H9 (cell line): Measurements from ENCODE around the gene ENOX1. TPM values are rescaled to one million over a fixed set of nuclear protein-coding genes. Genes with fewer than 3 reads are reported as not detected.

Experiments used
- DNase-seq: peaks from one replicate; pipeline ENCODE4 v3.0.0-alpha.2; 2017
- H2AFZ ChIP-seq: one replicate; pipeline ENCODE4 v1.6.1; 2013; ENCODE audit warnings: mild to moderate bottlenecking, low read length, control low read depth, moderate library complexity
- H2AK5ac ChIP-seq: 2 replicates; pipeline ENCODE4 v1.6.1; 2013; ENCODE audit warnings: low read length, control low read depth, mixed read lengths; ENCODE audit not compliant: insufficient read length
- H2BK120ac ChIP-seq: one replicate; pipeline ENCODE4 v1.6.1; 2013; ENCODE audit warnings: low read depth, mild to moderate bottlenecking, low read length, control low read depth, inconsistent platforms; ENCODE audit not compliant: poor library complexity, severe bottlenecking
- H2BK12ac ChIP-seq: 2 replicates; pipeline ENCODE4 v1.6.1; 2013; ENCODE audit warnings: low read length, control low read depth, mixed read lengths, low read depth; ENCODE audit not compliant: insufficient read length
- H2BK15ac ChIP-seq: 2 replicates; pipeline ENCODE4 v1.6.1; 2013; ENCODE audit warnings: low read depth, low read length, control low read depth
- H2BK20ac ChIP-seq: one replicate; pipeline ENCODE4 v1.6.1; 2013; ENCODE audit warnings: low read depth, mild to moderate bottlenecking, low read length, control low read depth, inconsistent platforms; ENCODE audit not compliant: poor library complexity, severe bottlenecking
- H2BK5ac ChIP-seq: 2 replicates; pipeline ENCODE4 v1.6.1; 2013; ENCODE audit warnings: low read length, control low read depth, mixed read lengths; ENCODE audit not compliant: insufficient read length
- H3K14ac ChIP-seq: 2 replicates; pipeline ENCODE4 v1.6.1; 2013; ENCODE audit warnings: low read length, control low read depth; ENCODE audit not compliant: insufficient read depth
- H3K18ac ChIP-seq: 2 replicates; pipeline ENCODE4 v1.6.1; 2013; ENCODE audit warnings: low read depth, mild to moderate bottlenecking, mixed read lengths, low read length, control low read depth; ENCODE audit not compliant: insufficient read length
- H3K23ac ChIP-seq: 2 replicates; pipeline ENCODE4 v1.6.1; 2013; ENCODE audit warnings: low read length, control low read depth, mixed read lengths, low read depth; ENCODE audit not compliant: insufficient read length
- H3K23me2 ChIP-seq: 2 replicates; pipeline ENCODE4 v1.6.1; 2013; ENCODE audit warnings: low read depth, mild to moderate bottlenecking, mixed read lengths, low read length, control low read depth; ENCODE audit not compliant: insufficient read length, poor library complexity, severe bottlenecking
- H3K27ac ChIP-seq: 2 replicates; pipeline ENCODE4 v1.5.1; 2013; ENCODE audit warnings: low read length, control low read depth, mixed read lengths, low read depth; ENCODE audit not compliant: insufficient read length
- H3K27me3 ChIP-seq: 2 replicates; pipeline ENCODE4 v1.6.1; 2013; ENCODE audit warnings: low read length, control low read depth, inconsistent platforms; ENCODE audit not compliant: insufficient read depth
- H3K4ac ChIP-seq: 2 replicates; pipeline ENCODE4 v1.6.1; 2013; ENCODE audit warnings: low read depth, mild to moderate bottlenecking, control low read depth, inconsistent platforms, low read length, moderate library complexity
- H3K4me1 ChIP-seq: 2 replicates; pipeline ENCODE4 v1.6.1; 2013; ENCODE audit warnings: low read length, control low read depth, inconsistent platforms; ENCODE audit not compliant: insufficient read depth
- H3K4me2 ChIP-seq: 2 replicates; pipeline ENCODE4 v1.6.1; 2013; ENCODE audit warnings: low read length, control low read depth, mixed read lengths; ENCODE audit not compliant: insufficient read length, insufficient read depth
- H3K56ac ChIP-seq: 2 replicates; pipeline ENCODE4 v1.6.1; 2013; ENCODE audit warnings: low read depth, mild to moderate bottlenecking, mixed read lengths, low read length, control low read depth; ENCODE audit not compliant: insufficient read length
- H3K79me1 ChIP-seq: 2 replicates; pipeline ENCODE4 v1.6.1; 2013; ENCODE audit warnings: low read depth, mild to moderate bottlenecking, moderate library complexity, low read length, control low read depth, inconsistent platforms; ENCODE audit not compliant: insufficient read depth, poor library complexity, severe bottlenecking
- H3K79me2 ChIP-seq: 2 replicates; pipeline ENCODE4 v1.6.1; 2013; ENCODE audit warnings: low read length, control low read depth, inconsistent platforms; ENCODE audit not compliant: insufficient read depth
- H3K9ac ChIP-seq: 2 replicates; pipeline ENCODE4 v1.6.1; 2013; ENCODE audit warnings: low read length, control low read depth, mixed read lengths; ENCODE audit not compliant: insufficient read length; ENCODE audit errors: extremely low read depth
- H3K9me3 ChIP-seq: one replicate; pipeline ENCODE4 v1.6.1; 2013; ENCODE audit warnings: low read depth, low read length, inconsistent platforms; ENCODE audit not compliant: control insufficient read depth
- H3T11ph ChIP-seq: one replicate; pipeline ENCODE4 v1.6.1; 2013; ENCODE audit warnings: mild to moderate bottlenecking, low read length, control low read depth, inconsistent platforms
- H4K20me1 ChIP-seq: one replicate; pipeline ENCODE4 v1.6.1; 2013; ENCODE audit not compliant: control insufficient read depth, insufficient read length, insufficient read depth
- H4K5ac ChIP-seq: 2 replicates; pipeline ENCODE4 v1.6.1; 2013; ENCODE audit warnings: low read depth, mild to moderate bottlenecking, mixed read lengths, low read length, control low read depth; ENCODE audit not compliant: insufficient read length
- H4K8ac ChIP-seq: replicated peaks from 2 replicates; pipeline ENCODE4 v1.6.1; 2013; ENCODE audit warnings: low read length, control low read depth, mixed read lengths, low read depth; ENCODE audit not compliant: insufficient read length
- H4K91ac ChIP-seq: 2 replicates; pipeline ENCODE4 v1.6.1; 2013; ENCODE audit warnings: low read depth, mild to moderate bottlenecking, moderate library complexity, mixed read lengths, low read length, control low read depth; ENCODE audit not compliant: insufficient read length
- H3K27ac Mint-ChIP-seq, 3 experiments: 2 replicates in 2 of 3; 3 replicates in 1 of 3; pipeline ENCODE4 v1.8.0; 2020 to 2021; ENCODE audit warnings: mixed read lengths in 3 of 3, mild to moderate bottlenecking in 1 of 3, moderate library complexity in 1 of 3
- H3K27me3 Mint-ChIP-seq: 2 replicates; pipeline ENCODE4 v1.8.0; 2021; ENCODE audit warnings: low read depth, mild to moderate bottlenecking, moderate library complexity, mixed read lengths
- H3K36me3 Mint-ChIP-seq, 3 experiments: 2 replicates in 2 of 3; 3 replicates in 1 of 3; pipeline ENCODE4 v1.8.0; 2020 to 2021; ENCODE audit warnings: low read depth in 3 of 3, mixed read lengths in 3 of 3; ENCODE audit not compliant: insufficient read depth in 1 of 3
- H3K4me1 Mint-ChIP-seq, 2 experiments: 2 replicates each; pipeline ENCODE4 v1.8.0; 2020; ENCODE audit warnings: mixed read lengths in 2 of 2
- H3K4me3 Mint-ChIP-seq, 2 experiments: 2 replicates in 1 of 2; 3 replicates in 1 of 2; pipeline ENCODE4 v1.8.0; 2020 to 2021; ENCODE audit warnings: mild to moderate bottlenecking in 2 of 2, mixed read lengths in 2 of 2, moderate library complexity in 1 of 2
- H3K9me3 Mint-ChIP-seq, 2 experiments: 2 replicates in 1 of 2; 3 replicates in 1 of 2; pipeline ENCODE4 v1.8.0; 2020; ENCODE audit warnings: mild to moderate bottlenecking in 2 of 2, mixed read lengths in 2 of 2, moderate library complexity in 1 of 2
- WGBS: extraction: QIAGEN DNeasy Blood & Tissue Kit; methylation state at CpG from one replicate; pipeline ENCODE4 v1.1.7; 2013; ENCODE audit warnings: missing lambda C conversion rate, low lambda C conversion rate, mixed read lengths; ENCODE audit not compliant: insufficient read length; ENCODE audit errors: extremely low coverage; 5-methylcytosine and 5-hydroxymethylcytosine counted together
- total RNA-seq: library from RNA; stranded (reverse); gene quantifications from 2 replicates; pipeline ENCODE4 v1.2.1, GENCODE V29; 2021
- TF ChIP-seq, protein P1 (sequence below): fragments of 200-600 bp; sonication (generic); conservative IDR thresholded peaks from 3 replicates; pipeline ENCODE4 v1.8.0; 2021; ENCODE audit warnings: antibody characterized with exemption, mild to moderate bottlenecking

Gene ENOX1
- total RNA-seq, 1 experiment from 2014 or later: 0.24 TPM

DNA sequence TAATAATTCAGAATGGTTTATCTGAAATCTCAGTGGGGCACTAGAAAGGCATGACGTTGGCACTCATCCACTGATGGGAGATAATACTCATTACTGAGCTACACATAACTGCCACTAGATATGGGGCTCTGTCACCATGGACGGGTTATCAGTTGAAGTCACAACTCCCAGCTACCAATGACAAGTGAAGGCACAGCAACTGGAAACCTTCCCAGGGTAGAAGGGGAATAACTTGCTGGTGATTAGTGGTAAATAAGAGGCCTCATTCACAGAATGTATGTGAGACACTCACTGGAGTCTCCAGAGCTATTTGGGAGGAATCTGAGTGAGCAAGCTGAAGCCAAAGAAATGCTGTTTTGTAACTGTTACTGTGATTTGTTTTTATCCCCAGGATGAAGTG, 249.6 kb downstream of the ENOX1 start:
- no peak overlapping the region for H4K5ac ChIP-seq
- no peak overlapping the region for H3K4me3 Mint-ChIP-seq
- no peak for DNase-seq
- no peaks in the 10 kb centered on the region for H3K27me3 Mint-ChIP-seq
- no peaks in the 10 kb centered on the region for H3K79me2 ChIP-seq
- H2BK20ac ChIP-seq: no peak overlapping the region
- no peaks in the 10 kb centered on the region for H3K23me2 ChIP-seq
- H4K8ac ChIP-seq: no peak overlapping the region
- H3K4me2 ChIP-seq: no peak overlapping the region
- WGBS: no CpG with 5 or more reads among the region's 2 CpGs
- H2BK120ac ChIP-seq: no peak overlapping the region
- H3K4ac ChIP-seq: no peak overlapping the region
- H3K9me3 ChIP-seq: no peaks in the 10 kb centered on the region
- H3K27ac Mint-ChIP-seq: no peak overlapping the region
- no peak overlapping the region for H3K27ac ChIP-seq
- no peak overlapping the region for H4K91ac ChIP-seq
- H4K20me1 ChIP-seq: no peaks in the 10 kb centered on the region
- H2BK12ac ChIP-seq: no peak overlapping the region
- H3K79me1 ChIP-seq: no peaks in the 10 kb centered on the region
- no peak overlapping the region for H3K14ac ChIP-seq
- no peak overlapping the region for H3K18ac ChIP-seq
- no peak overlapping the region for H2BK5ac ChIP-seq
- no peak overlapping the region for H2AK5ac ChIP-seq
- peaks cover 0 to 3% of the 10 kb centered on the region in 2 experiments; a peak in 1 of 5 replicates for H3K9me3 Mint-ChIP-seq
- H3K23ac ChIP-seq: no peak overlapping the region
- no peaks in the 10 kb centered on the region for H3K4me1 ChIP-seq
- no peak overlapping the region for H3K9ac ChIP-seq
- no peak overlapping the region for H3T11ph ChIP-seq
- TF ChIP-seq, protein P1, sequence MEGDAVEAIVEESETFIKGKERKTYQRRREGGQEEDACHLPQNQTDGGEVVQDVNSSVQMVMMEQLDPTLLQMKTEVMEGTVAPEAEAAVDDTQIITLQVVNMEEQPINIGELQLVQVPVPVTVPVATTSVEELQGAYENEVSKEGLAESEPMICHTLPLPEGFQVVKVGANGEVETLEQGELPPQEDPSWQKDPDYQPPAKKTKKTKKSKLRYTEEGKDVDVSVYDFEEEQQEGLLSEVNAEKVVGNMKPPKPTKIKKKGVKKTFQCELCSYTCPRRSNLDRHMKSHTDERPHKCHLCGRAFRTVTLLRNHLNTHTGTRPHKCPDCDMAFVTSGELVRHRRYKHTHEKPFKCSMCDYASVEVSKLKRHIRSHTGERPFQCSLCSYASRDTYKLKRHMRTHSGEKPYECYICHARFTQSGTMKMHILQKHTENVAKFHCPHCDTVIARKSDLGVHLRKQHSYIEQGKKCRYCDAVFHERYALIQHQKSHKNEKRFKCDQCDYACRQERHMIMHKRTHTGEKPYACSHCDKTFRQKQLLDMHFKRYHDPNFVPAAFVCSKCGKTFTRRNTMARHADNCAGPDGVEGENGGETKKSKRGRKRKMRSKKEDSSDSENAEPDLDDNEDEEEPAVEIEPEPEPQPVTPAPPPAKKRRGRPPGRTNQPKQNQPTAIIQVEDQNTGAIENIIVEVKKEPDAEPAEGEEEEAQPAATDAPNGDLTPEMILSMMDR: no peak
- no peak overlapping the region for H2BK15ac ChIP-seq
- no peak overlapping the region for H3K56ac ChIP-seq
- H3K27me3 ChIP-seq: no peaks in the 10 kb centered on the region
- H3K4me1 Mint-ChIP-seq: no peaks in the 10 kb centered on the region
- H2AFZ ChIP-seq: no peak overlapping the region
- H3K36me3 Mint-ChIP-seq: peaks cover 0 to 6% (median 0%) of the 10 kb centered on the region in 3 experiments; a peak in 2 of 7 replicates
